ENCODE results near the gene VCAN.

VCAN gene

DNA sequence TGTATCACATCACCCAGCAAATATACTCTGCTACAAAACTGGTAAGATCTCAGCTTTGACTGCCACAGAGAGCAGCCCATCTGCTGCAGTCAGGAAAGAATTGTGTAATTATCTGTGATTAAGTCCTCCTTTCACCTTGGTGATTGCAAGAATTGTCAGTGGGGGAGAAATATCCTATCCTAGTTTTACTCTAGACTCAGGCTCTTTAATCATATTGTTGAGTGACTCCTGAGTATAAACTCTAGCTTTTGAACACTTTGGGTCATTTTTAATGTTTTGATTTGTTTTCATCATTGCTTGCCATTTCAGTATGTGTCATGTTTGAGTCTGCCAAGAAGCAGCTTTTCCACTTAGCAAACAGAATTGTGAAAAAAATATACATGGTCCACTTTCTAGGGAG, 32.1 kb downstream of the VCAN start:
- no peak for DNase-seq

DNA sequence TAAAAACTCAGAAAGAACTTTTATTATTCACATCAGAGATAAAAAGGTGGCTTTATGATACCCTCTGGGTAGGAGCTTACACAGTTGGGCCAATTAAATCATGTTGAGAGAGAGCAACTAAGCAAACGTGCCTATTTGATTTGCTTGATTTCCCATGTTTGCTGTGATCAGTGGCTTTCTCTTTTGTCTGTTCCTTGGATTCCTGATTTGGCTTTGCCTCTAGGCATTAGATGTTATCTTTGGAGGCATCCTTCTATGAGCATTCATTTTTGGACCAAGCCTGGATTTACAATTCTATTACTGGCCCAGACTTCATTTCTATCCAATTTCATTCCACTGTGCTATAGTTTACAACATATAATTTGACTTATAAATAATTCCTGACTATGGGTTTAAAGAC, 35.9 kb downstream of the VCAN start:
- no peak for DNase-seq

GRCh38 chr5:83509540-83509939, 38.0 kb downstream of the VCAN start:
- DNase-seq = no peak

GRCh38 chr5:83510260-83510659, 38.7 kb downstream of the VCAN start:
- no peak for DNase-seq

DNA sequence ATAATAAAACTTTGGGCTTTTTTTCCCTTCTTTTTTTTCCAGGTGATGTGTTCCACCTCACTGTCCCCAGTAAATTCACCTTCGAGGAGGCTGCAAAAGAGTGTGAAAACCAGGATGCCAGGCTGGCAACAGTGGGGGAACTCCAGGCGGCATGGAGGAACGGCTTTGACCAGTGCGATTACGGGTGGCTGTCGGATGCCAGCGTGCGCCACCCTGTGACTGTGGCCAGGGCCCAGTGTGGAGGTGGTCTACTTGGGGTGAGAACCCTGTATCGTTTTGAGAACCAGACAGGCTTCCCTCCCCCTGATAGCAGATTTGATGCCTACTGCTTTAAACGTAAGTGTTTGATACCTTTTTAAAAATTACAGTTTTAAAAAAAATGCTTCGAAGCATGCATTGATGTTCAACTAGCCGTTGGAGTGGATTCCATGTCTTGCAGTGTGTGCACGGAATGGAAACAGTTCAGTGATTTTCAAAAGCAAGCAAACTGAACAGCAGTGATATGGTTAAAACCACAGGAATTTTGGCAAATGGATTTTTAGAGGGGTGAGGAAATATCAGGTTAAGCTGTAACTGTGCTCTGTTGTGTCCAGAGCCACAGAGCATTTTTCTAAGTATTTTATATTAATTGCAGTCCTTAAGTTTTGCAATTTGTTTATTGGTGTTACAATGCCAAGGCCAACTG, 40.7 kb downstream of the VCAN start:
- DNase-seq = no peak

- no peak for DNase-seq
Measured at GRCh38 chr5:83513081-83513480, 41.5 kb downstream of the VCAN start.

DNA sequence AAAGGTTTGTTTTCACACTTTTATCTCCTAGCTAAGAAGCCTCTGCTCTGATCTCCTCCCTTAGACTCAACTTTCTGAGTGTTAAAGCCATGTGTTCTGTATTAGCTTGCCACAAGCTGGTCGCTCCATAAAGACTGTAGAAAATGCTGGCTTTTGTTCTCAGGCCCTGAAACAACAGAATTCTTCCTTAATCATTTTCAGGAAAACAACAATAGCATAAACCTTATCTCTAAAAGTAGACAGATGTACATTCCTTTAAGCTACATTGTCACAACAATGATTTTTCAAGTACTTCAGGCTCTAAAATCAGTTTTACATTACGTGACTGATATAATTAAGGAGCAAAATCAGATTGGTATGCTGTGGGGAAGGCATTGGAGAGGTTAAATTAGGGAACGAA, 41.9 kb downstream of the VCAN start:
- no peak for DNase-seq

DNA sequence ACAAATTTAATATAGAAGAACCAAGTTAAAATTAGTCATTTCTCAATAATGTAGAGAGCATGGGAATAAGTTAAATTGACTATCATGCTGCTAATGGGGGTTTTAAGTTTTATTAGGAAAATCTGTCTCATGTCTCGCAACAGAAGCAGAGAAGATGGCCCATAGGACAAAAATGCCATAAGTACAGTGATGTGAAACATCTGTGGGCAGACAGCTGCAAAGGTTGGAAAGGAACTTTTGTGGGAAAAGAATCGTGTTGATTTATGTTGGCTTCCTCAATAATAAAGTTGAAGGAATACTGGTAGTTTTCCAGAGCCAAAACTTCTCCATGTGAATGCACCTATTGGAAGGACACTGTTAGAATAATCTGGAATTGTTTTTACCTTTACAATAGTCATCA, 44.8 kb downstream of the VCAN start:
- DNase-seq = no peak

- no peak for DNase-seq
Measured at GRCh38 chr5:83517072-83517687, 45.6 kb downstream of the VCAN start.

GRCh38 chr5:83517688-83518085, 46.1 kb downstream of the VCAN start:
- DNase-seq = no peak

DNA sequence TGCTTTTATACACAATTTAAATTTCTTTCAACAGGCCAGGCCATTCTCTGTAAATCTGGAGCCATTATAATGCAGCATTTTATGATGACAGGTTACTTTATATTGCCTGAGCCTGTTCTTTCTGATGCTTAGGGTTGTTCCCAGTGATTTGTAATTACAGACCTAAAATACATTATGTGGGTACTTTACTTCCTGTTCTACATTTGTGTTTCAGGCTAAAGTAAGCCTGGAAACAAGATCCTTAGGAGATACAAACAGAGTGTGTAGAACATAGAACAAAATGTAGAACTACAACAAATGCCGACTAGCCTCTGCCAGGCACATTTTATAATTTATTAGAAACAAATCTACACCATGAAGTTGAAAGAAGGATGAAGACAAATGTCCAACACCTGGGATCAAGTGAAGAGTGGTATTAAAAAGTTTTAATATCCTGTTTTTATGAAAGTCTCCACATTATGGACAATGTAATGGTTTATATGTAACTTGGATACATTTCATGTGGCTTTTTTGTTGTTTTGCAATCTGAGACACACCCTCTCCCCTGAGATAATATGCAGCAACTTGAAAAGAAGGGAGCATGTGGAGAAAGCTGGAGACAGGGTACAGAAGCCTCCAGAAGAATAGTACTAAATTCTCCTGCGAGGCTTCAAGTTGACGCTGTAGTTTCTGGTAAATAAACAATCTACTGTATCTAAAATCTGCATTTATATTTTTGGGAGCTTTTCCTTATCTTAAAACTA, 46.9 kb downstream of the VCAN start:
- DNase-seq = no peak

- DNase-seq = no peak
Measured at GRCh38 chr5:83522446-83522845, 50.9 kb downstream of the VCAN start.

GRCh38 chr5:83523929-83524328, 52.4 kb downstream of the VCAN start:
- DNase-seq = no peak

DNA sequence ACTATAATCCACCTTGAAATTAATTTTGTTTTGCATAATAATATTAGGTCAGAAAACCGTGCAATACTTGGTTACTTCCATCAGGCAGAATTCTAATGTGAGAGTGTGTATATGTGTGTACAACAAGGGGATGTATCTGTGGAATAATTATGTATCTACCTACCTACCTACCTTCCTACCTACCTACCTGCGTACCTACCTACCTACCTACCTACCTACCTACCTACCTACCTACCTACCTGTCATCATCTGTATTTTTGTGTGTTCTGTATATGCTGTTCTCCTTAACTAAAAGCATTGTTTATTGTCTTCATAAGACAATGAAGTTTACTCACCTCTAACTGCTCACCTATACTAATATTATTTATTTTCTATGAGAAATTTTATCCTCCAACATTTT, 52.8 kb downstream of the VCAN start:
- no peak for DNase-seq

DNA sequence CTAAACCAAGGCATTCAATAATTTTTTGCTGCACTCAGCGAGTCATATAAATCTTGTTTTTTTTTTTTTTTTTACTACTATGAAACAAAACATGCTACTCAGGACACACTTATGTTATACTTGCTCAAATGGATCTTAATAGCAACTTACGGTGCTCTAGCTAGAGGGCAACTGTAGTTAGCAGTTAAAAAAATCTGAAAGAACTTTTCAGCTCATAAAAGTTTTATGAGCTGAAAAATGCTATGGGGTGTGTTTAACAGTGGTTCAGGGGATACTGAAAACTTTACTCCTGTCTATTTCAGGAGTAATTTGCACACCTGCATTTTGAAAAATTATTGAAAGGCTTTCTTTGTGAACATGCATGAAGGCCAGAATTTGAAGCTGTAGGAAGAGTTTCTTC, 53.4 kb downstream of the VCAN start:
- no peak for DNase-seq

DNA sequence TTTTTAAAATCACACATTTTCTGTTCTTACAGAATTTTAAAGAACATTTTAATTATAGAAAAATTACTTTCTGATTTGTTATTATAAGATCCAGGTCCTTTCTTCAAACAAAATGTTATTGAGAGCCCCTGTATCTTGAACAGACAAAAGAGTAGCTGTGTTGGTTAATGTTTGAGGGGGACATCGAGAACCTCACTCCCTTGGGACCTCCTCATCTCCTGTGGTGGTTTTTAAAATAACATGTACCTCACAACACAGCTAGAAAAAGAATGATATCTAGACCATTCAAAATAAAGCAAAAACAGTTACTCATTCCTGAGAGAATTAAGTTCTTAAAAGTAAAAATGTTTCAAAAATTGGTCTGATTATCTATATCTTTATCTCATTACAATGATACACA, 54.7 kb downstream of the VCAN start:
- no peak for DNase-seq

GRCh38 chr5:83527221-83527620, 55.7 kb downstream of the VCAN start:
- DNase-seq = no peak

DNA sequence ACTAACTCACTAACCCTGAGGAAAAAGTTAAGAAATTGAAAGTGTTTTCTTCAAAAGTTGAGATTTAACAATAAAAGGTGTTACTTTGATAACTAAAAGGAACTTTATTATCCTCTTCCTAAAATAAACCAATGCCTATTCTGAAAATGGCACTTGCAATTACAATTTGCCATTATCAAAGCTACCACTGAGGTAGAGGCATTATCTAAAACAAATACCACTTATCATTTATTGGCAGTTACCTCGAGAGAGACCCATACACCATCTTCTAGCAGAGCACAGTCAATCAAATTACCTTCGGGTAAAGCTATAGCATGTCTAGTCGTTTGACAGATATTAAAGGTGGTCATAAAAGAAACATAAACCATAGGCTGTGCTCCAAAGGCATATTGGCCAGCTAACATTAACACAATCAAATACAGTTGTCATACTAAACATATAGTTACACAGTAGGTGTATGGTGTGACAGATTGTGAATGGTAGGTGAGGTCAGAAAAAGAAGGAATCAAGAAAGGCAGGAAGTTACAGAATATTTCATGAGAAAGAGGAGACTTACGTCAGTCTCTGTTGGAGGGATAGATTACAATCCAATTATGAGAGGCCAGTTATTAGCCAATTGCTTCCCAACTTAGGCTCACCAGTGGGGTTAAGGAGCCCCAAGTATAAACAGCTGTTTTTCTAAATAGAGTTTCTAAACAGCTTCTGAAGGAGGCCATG, 56.3 kb downstream of the VCAN start:
- DNase-seq = no peak

DNA sequence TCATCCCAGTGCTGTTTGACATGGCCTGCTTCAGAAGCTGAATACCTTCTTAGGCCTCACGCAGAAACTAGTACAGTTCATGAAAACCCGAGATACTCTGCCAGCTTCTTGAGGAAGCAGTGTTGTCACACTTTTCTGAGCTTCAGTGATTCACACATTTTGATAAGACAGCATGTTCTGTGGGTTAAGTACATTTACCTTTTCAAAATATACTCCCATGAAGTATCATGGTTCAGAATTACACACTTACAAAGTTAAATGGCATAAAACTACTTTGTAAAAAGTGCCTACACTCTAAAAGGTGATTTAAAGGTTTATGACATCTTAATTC, 56.9 kb downstream of the VCAN start:
- no peak for DNase-seq

DNA sequence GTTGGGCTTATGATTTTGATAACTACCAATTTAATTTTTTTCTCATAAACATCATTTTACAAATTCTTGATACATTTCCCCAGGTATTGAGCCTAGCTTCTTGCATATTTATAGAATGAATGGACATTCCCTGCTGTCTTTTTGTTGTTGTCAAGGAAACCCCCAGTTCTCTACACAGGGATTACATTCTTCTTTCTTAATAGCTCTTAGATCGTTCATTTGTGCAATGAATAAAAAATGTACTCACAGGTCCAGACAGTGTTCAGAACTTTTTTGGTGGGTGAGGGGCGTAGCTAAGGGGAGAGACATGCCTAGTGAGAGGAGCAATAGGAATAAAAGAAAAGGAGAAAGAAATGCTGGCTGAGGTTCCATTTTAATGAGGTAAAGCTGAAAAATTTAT, 58.6 kb downstream of the VCAN start:
- DNase-seq = no peak

- no peak for DNase-seq
Measured at GRCh38 chr5:83531661-83532060, 60.1 kb downstream of the VCAN start.

- no peak for DNase-seq
Measured at GRCh38 chr5:83538786-83539462, 67.4 kb downstream of the VCAN start.

DNA sequence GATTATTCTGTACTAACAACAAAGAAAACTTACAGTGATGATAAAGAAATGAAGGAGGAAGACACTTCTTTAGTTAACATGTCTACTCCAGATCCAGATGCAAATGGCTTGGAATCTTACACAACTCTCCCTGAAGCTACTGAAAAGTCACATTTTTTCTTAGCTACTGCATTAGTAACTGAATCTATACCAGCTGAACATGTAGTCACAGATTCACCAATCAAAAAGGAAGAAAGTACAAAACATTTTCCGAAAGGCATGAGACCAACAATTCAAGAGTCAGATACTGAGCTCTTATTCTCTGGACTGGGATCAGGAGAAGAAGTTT, 67.9 kb downstream of the VCAN start:
- no peak for DNase-seq

DNA sequence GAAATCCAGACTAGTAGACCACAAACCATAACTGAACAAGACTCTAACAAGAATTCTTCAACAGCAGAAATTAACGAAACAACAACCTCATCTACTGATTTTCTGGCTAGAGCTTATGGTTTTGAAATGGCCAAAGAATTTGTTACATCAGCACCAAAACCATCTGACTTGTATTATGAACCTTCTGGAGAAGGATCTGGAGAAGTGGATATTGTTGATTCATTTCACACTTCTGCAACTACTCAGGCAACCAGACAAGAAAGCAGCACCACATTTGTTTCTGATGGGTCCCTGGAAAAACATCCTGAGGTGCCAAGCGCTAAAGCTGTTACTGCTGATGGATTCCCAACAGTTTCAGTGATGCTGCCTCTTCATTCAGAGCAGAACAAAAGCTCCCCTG, 68.6 kb downstream of the VCAN start:
- DNase-seq = no peak

Data from activated CD8-positive, alpha-beta memory T cell treated with anti-CD3 and anti-CD28 coated beads for 24 hours (primary cell).